CD4-positive, alpha-beta T cell treated with Interleukin-6 for 4 hours (primary cell): Measurements from ENCODE around the gene MEIS3.

ENCODE experiments used
- DNase-seq: peaks from one replicate; pipeline ENCODE4 v3.0.0-alpha.2; 2020; ENCODE audit warnings: mixed read lengths

The MEIS3 gene

DNA sequence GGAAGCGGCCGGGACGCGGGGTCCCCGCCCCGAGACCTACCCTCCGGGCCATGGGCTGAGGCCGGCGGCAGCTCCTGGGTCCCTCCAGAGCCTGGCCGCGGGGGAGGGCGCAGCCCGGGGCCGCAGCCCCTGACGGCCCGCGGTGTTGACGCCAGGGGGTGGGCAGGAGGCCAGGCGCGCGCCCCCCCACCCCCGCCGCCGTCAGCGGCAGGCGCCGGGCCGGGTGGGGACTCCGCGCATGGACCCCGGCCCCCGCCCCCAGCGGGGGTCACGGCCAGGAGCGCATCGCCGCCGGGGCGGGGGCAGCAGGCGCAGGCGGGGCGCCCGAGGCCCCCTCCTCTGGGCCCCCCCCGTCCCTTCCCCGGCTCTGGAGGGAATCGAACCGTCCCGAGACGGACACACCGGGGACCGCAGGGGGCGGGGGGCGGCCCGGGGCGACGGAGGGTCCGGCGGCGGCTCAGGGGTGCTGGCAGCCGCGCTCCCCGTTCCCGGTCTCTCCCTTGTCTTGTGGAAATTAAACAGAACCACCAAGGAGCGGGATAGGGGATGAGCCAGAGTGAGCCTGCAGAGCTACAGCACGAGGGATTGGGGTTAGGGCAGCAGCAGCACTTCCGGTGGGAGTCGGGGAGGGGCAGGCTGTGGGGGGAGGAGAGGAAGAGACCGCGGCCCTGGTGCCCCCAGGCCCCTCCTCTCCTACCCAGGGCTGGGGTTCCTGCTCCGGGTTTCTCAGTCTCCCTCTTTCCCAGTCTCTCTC, at the start of gene MEIS3:
MEIS3 (minus strand) TSS at position 498 of the 754 bp plus-strand sequence; CDS start at position 52, 446 bp downstream.
- DNase-seq = no peak

DNA sequence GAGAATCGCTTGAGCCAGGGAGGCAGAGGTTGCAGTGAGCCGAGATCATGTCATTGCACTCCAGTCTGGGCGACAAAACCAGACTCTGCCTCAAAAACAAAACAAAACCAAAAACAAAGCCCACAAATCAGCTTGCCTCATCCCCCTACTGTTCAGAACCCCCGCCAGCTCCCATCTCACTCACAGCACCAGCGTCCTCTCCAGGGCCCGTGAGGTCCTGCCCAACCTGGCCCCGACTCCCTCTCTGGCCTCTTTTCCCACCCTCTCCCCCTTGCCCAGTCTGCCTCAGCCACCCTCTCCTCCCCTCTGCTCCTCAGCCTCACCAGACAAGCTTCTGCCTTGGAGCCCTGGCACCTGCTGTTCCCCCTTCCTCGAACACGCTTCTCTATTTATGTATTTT, 48.6 kb upstream of the MEIS3 start:
- no peak for DNase-seq

GRCh38 chr19:47465957-47466356, 46.6 kb upstream of the MEIS3 start:
- DNase-seq = no peak

DNA sequence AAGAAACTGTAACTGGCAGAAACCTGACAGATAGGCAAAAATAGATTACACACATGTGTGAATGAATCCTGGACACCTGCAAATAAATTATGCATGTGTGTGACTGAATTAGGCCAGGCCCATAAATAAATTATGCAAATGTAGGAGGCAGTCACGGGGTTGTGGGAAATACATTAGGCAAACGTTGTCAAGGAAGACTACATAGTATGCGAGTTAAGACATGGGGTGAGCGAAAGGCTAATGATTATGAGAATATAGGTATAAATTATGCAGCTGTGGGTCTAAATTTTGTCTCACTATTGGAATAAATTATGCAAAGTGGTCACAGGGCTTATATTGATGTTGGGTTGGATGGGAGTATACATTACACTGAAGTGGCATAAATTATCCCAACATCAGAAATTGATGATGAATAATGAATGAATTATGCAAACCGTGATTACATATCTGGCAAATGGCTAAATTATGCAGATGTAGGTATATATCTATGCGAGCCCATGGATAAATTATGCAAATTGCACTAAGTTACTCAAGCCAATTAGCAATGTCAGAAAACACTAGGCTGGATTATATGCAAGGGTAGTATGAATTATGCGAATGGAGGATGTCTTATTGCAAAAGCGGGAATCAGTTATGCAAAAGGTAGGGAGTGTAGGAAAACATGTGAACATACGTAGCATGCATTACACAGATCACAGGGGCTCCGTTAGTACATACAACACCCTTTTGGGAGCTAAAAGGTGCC, 45.5 kb upstream of the MEIS3 start:
- no peak for DNase-seq

- no peak for DNase-seq
Measured at GRCh38 chr19:47461876-47462275, 42.5 kb upstream of the MEIS3 start.

DNA sequence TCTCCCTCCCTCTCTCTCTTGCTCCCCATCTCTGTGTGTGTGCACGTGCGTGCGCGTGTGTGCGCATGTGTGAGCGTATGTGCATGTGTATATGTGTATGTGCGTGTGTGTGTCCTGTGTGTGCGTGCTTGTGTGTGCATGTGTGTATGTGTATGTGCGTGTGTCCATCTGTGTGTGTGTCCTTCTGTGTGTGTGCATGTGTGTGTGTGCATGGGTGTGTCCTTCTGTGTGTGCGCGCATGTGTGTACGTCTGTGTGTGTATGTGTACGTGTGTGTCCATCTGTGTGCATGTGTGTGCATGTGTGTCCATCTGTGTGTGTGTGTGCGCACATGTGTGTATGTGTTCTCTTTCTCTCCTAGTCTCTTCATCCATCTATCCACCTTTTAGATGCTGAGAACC, 40.1 kb upstream of the MEIS3 start:
- no peak for DNase-seq

- no peak for DNase-seq
Measured at GRCh38 chr19:47458672-47459071, 39.3 kb upstream of the MEIS3 start.

- no peak for DNase-seq
Measured at GRCh38 chr19:47456721-47457474, 37.6 kb upstream of the MEIS3 start.

DNA sequence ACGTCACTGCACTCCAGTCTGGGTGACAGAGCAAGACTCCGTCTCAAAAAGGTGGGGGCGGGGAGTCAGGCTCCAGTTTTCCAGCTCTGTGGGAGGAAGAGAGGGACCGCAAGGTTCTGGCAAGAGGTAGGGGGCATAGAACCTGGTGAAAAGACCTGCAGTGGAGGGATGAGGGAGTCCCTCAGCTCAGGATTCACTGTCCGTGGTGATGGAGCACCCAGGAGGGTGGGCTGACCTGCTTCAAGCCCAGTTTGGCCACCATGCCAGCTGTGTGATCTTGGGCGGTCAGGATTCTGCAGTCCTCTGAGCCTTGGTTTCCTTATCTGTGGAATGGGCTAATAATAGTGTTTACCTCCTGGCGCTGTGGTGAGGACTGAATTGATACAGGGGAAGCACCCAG, 31.2 kb upstream of the MEIS3 start:
- no peak for DNase-seq

- no peak for DNase-seq
Measured at GRCh38 chr19:47448360-47448727, 29.0 kb upstream of the MEIS3 start.

- peak; percentile 35 for DNase-seq
Measured at GRCh38 chr19:47447470-47448359, 28.4 kb upstream of the MEIS3 start.

DNA sequence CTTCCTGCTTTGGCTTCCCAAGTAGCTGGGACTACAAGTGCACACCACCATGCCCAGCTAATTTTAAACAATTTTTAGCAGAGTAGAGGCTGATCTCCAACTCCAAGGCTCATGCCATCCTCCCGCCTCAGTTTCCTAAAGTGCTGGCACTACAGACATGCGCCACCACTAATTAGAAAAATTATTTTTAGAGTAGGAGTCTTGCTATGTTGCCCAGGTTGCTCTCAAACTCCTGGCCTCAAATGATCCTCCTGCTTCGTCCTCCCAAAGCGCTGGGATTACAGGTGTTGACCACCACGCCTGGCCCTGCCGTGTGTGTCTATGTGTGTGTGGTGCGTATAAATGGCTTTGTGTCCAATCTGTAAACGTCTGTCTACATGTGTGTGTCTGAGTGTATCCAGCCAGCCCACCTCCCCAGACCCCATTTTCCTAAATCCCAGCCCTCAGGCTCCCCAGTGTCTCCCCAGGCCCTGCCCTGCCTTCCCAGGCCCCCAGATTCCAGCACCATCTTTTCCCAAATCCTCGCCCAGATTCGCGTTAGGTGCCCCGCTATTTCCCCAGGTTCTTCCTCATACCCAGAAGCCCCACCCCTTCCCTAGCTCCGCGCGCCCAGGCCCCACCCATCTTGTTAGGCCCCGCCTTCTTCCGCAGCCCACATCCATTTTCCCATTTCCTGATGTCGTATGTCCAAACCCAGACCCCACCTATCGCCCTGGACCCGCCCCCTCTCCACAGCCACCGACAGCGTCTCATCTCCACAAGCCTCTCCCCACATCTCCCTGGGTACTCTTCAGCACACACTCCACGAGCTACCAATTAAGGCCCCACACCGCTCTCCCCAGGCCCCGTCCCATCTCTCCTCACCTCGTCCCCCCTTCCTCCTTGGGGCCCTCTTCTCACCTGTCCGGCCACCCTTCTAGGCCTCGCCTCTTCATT, 27.5 kb upstream of the MEIS3 start:
- DNase-seq = peak; percentile 39

GRCh38 chr19:47445937-47446402, 26.6 kb upstream of the MEIS3 start:
- DNase-seq = peak; percentile 87

GRCh38 chr19:47445527-47445926, 26.2 kb upstream of the MEIS3 start:
- DNase-seq = no peak

DNA sequence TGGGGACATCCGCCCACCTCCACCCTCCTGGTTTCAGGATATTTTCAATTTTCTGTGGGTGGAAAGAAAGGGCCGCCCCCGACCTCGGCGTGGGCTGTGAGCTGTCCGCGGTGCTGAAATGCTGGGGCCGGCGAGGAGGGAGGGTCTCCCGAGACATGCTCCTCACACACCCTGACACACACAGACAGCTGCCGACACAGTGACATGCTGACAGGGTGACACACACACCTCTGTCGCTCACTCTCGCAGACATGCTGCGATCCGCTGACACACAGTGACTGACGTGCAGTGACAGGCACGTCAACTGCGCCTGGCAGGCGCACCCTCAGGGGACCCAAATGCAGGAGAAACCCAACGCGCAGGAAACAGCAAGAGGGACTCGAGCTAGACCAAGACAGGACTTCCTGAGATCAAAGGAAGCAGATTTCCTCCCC, 25.1 kb upstream of the MEIS3 start:
- DNase-seq = peak; percentile 51

DNA sequence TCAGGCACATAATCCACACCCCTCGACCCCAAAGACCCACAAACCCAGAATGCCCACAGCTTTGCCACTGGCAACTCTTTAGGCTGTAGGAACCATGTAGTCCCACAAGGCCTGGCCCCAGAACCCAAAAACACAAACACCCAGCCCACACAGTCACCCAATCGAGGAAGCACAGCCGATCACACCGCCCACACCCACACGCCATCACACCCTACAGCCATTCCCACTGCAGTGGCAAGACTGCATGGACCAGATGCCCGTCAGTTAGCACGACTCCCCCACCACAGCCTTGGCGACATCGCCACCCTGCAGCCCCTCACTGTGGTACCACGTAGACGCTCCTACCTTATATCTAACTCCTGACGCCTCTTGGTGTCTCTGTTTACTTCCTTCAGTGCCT, 24.0 kb upstream of the MEIS3 start:
- DNase-seq = no peak

DNA sequence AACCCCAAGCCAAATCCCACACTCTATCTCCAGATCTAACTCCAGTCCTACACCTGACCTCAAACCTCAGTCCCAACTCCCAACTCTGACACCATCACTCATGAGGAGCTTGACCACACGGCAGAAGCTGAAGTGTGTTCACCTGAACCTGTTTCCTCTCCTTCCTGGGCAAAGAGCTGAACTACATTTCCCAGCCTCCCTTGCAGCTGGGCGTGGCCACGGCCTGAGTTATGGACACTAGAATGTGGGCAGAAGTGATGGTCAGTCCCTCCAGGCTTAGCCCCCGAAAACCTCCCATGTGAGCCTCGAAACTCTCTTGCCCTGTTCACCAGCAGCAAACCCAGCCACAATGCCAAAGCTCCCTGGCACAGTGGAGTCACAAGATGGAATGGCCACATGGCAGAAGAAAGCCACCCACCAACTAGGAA, 19.5 kb upstream of the MEIS3 start:
- no peak for DNase-seq

DNA sequence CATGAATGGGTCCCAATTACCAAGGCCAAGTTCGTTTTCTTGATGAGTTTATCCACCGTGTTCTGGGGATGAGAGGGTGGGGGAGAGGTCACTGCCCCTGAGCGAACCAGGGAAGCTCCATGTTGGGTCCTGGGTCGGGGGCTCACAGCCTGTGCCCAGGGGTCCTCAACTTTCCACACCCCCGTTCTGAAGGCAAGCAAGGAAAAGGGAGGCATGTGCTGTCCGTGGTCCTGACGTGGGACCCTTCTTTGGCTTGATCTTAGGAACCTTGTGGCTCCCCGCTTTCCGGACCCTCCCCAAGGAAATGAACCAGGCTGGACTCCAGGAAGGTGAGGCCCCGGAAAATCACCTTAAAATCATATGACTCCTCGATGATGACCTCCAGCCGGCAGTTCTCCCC, 18.2 kb upstream of the MEIS3 start:
- DNase-seq = no peak

DNA sequence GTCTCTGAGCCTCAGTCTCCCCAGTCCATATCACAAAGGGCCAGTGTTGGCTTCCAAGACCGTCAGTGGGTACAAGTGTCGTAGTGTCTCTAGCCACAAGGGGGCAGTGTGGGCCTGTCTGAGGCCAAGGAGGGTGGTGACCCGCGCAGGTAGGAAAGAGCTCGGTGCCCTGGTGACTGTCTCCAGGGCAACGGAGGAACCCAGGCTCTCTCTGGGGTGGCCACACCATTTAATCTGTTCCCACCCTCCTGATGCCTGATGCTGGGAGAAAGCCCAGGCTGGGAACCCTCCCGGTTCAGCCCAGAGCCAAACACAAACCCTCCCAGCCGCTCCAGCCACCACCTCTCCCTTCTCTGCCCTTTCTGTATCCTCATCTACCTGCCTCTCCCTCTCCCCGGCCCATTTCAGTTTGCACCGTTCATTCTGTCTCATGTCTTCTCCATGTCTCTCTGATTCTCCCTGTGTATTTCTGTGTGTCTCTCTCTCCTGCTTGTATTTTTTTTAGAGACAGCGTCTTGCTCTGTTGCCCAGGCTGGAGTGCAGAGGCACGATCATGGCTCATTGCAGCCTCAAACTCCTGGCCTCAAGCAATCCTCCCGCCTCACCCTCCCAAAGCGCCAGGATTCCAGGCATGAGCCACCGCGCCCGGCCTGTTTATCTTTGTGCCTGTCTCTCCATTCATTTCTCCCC, 17.5 kb upstream of the MEIS3 start:
- peak; percentile 89 for DNase-seq

GRCh38 chr19:47435883-47436417, 16.6 kb upstream of the MEIS3 start:
- no peak for DNase-seq
